LNCaP clone FGC (cell line): Measurements from ENCODE around the gene SORBS1.

Source experiments
- DNase-seq: peaks from one replicate; pipeline ENCODE4 v3.0.0-alpha.2; 2011; ENCODE audit warnings: low read depth
- H3K4me3 ChIP-seq: 2 replicates; pipeline ENCODE4 v1.5.1; 2011; ENCODE audit warnings: mild to moderate bottlenecking, low read depth, low read length, control low read depth
- CTCF ChIP-seq: IDR thresholded peaks from 2 replicates; pipeline ENCODE4 v1.5.1; 2012; ENCODE audit warnings: mild to moderate bottlenecking; ENCODE audit not compliant: control insufficient read depth, insufficient read depth; ENCODE audit errors: extremely low read depth

SORBS1 gene

GRCh38 chr10:95536894-95537541, 24.2 kb downstream of the SORBS1 start:
- no peak for DNase-seq
- no peak overlapping the region for H3K4me3 ChIP-seq
- no peak for TF ChIP-seq CTCF

GRCh38 chr10:95536017-95536416, 25.2 kb downstream of the SORBS1 start:
- no peak for TF ChIP-seq CTCF
- H3K4me3 ChIP-seq = no peak overlapping the region
- DNase-seq = no peak

GRCh38 chr10:95535526-95535925, 25.6 kb downstream of the SORBS1 start:
- H3K4me3 ChIP-seq = no peak overlapping the region
- no peak for DNase-seq
- TF ChIP-seq CTCF = no peak

- TF ChIP-seq CTCF = no peak
- DNase-seq = no peak
Measured at GRCh38 chr10:95533590-95533989, 27.6 kb downstream of the SORBS1 start.

GRCh38 chr10:95532536-95532935, 28.6 kb downstream of the SORBS1 start:
- DNase-seq = no peak
- TF ChIP-seq CTCF = no peak
- no peak overlapping the region for H3K4me3 ChIP-seq

More at GRCh38 chr10:95533590-95533989, 27.6 kb downstream of the SORBS1 start:
- H3K4me3 ChIP-seq = no peak overlapping the region

- no peak overlapping the region for H3K4me3 ChIP-seq
- no peak for DNase-seq
- TF ChIP-seq CTCF = no peak
Measured at GRCh38 chr10:95531994-95532399, 29.2 kb downstream of the SORBS1 start.
